ENCODE data around the gene CD55.

DNA sequence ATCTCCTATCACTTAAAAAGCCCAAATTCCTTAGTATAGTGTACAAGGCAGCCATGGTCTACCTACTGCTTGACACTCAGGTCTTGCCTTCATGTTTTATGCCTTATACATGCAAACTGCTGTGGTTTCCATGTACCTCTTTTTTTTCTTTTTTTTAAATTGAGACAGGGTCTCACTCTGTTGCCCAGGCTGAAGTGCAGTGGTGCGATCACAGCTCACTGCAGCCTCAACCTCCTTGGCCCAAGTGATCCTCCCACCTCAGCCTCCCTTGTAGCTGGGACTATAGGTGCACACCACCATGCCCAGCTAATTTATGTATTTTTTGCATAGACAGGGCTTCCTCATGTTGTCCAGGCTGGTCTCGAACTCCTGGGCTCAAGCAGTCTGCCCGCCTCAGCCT lies 8.0 kb downstream of the CD55 start:
- TF ChIP-seq, protein P1, sequence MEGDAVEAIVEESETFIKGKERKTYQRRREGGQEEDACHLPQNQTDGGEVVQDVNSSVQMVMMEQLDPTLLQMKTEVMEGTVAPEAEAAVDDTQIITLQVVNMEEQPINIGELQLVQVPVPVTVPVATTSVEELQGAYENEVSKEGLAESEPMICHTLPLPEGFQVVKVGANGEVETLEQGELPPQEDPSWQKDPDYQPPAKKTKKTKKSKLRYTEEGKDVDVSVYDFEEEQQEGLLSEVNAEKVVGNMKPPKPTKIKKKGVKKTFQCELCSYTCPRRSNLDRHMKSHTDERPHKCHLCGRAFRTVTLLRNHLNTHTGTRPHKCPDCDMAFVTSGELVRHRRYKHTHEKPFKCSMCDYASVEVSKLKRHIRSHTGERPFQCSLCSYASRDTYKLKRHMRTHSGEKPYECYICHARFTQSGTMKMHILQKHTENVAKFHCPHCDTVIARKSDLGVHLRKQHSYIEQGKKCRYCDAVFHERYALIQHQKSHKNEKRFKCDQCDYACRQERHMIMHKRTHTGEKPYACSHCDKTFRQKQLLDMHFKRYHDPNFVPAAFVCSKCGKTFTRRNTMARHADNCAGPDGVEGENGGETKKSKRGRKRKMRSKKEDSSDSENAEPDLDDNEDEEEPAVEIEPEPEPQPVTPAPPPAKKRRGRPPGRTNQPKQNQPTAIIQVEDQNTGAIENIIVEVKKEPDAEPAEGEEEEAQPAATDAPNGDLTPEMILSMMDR (conservative IDR thresholded peaks at IDR 0.05; ENCODE audit: low read depth, low read length), result no peak
- TF ChIP-seq EZH2 (IDR thresholded peaks at IDR 0.05; ENCODE audit: low read length, unreplicated experiment), result no peak

All from PC-3 (cell line).